Heart left ventricle (tissue), 16 donors: ENCODE measurements around the gene COX6A1. TPM values are rescaled to one million over a fixed set of nuclear protein-coding genes. Genes with fewer than 3 reads are reported as not detected.
A peak's percentile ranks its signal among the peaks of the same experiment; 100 is the strongest.

Experiments
- ATAC-seq, 4 donors: fragments of 200-7000 bp; cut with Tn5 transposase; one replicate each; pipeline ENCODE4 v1.9.1; 2020 to 2022; ENCODE audit warnings: moderate library complexity in 4 of 4, mild to moderate bottlenecking in 3 of 4, moderate number of reproducible peaks in 1 of 4
- DNase-seq, 5 donors: peaks; one replicate each; pipeline ENCODE4 v3.0.0-alpha.2; 2020
- H3K27ac ChIP-seq, 12 donors: fragments of 200-600 bp; sonication (generic) in 4 of 12; one replicate each; pipeline versions ENCODE4 v1.5.0 to v1.8.0; 2016 to 2022; ENCODE audit warnings: mild to moderate bottlenecking in 2 of 12
- H3K27me3 ChIP-seq, 9 donors: fragments of 200-600 bp; sonication (generic) in 2 of 9; one replicate each; pipeline versions ENCODE4 v1.5.1 to v1.8.0; 2016 to 2022; ENCODE audit warnings: mild to moderate bottlenecking in 3 of 9
- H3K36me3 ChIP-seq, 9 donors: fragments of 200-600 bp; sonication (generic) in 2 of 9; one replicate each; pipeline versions ENCODE4 v1.5.0 to v1.8.0; 2018 to 2022; ENCODE audit warnings: mild to moderate bottlenecking in 2 of 9
- H3K4me1 ChIP-seq, 12 donors: fragments of 200-600 bp; sonication (generic) in 4 of 12; one replicate each; pipeline versions ENCODE4 v1.5.0 to v1.8.0; 2016 to 2022; ENCODE audit warnings: mild to moderate bottlenecking in 3 of 12
- H3K4me3 ChIP-seq, 12 donors: fragments of 200-600 bp; sonication (generic) in 4 of 12; one replicate each; pipeline versions ENCODE4 v1.5.0 to v1.8.0; 2017 to 2022; ENCODE audit warnings: mild to moderate bottlenecking in 9 of 12, moderate library complexity in 4 of 12
- H3K9me3 ChIP-seq, 12 donors: fragments of 200-600 bp; sonication (generic) in 4 of 12; one replicate each; pipeline versions ENCODE4 v1.5.0 to v1.8.0; 2016 to 2022; ENCODE audit warnings: mild to moderate bottlenecking in 1 of 12
- POLR2A ChIP-seq, 2 donors: fragments of 450-650 bp; IDR thresholded peaks; one replicate each; pipeline ENCODE4 v1.6.1; 2017; ENCODE audit warnings: antibody characterized with exemption in 2 of 2, mild to moderate bottlenecking in 2 of 2, moderate library complexity in 2 of 2
- WGBS, 4 donors: extraction: QIAGEN DNeasy Blood & Tissue Kit in 2 of 4; methylation state at CpG; one replicate each; pipeline versions ENCODE4 v1.1.5 to v1.1.7; 2013 to 2018; 5-methylcytosine and 5-hydroxymethylcytosine counted together
- intact Hi-C, 10 donors: fragments of 100-400 bp; cut with DNase I; formaldehyde crosslinking; loops; one replicate each; pipeline versions ENCODE4 v1.11.1 to v1.14.2; 2022
- polyA plus RNA-seq, 2 donors: library from polyadenylated mRNA; stranded (reverse); fragments of 200-250 nt; gene quantifications; one replicate each; pipeline ENCODE4 v1.2.3, GENCODE V29; 2013
- total RNA-seq, 9 donors: library from RNA; depleted of rRNA in 2 of 9; stranded (reverse); fragments of >200 nt in 2 of 9; fragmentation: NEBNext Ultra II Directional in 3 of 9; extraction: Animal tissue kit (Norgen Biotek cat#: 25700) in 3 of 9; gene quantifications; one replicate each; pipeline versions ENCODE4 v1.1.0 to v1.2.4, GENCODE V29; 2016 to 2023
- TF ChIP-seq, protein P1 (sequence below), 12 donors: fragments of 200-600 bp; sonication (generic) in 4 of 12; IDR thresholded peaks; one replicate each; pipeline versions ENCODE4 v1.5.0 to v1.8.0; 2018 to 2022; ENCODE audit warnings: antibody characterized with exemption in 12 of 12, mild to moderate bottlenecking in 5 of 12
- donor health status: ischemic (EF 13 %, LVEDD 7.1; RV severe dilation, severe dysfunction).
- donor health status: healthy with polysubstance abuse.
- donor health status: DM: no; HTN: yes; CAD: no.
- donor health status: DM: no; HTN: no; CAD: no.
- donor health status: ischemic (EF 25% LVEDD 6.9; RV normal size, moderate dysfunction).
- donor health status: ischemic (EF 25% LVEDD 5.7; RV mildly dilated, moderate dysfunction).
- donor health status: healthy.
- donor health status: DM: yes; HTN: yes; CAD: no.
- donor health status: ischemic (EF 35%, LVEDD 5.7; RV mildly dilated, moderate dysfunction).
- donor health status: nonischemic (EF 11% LVEDD 7.7; RV severe dilation, severe dysfunction).
- donor health status: DM: yes; HTN: yes; CAD: no.
- donor health status: PGD.
- donor health status: ischemic (EF 29% LVEDD 5.4; RV normal size, mild dysfunction).
- donor health status: nonischemic (EF 23%, LVEDD 6.1; RV moderate dilation, normal function).

COX6A1 gene
- total and polyA plus RNA-seq, 11 donors, result 117 to 708 (median 186) TPM

DNA sequence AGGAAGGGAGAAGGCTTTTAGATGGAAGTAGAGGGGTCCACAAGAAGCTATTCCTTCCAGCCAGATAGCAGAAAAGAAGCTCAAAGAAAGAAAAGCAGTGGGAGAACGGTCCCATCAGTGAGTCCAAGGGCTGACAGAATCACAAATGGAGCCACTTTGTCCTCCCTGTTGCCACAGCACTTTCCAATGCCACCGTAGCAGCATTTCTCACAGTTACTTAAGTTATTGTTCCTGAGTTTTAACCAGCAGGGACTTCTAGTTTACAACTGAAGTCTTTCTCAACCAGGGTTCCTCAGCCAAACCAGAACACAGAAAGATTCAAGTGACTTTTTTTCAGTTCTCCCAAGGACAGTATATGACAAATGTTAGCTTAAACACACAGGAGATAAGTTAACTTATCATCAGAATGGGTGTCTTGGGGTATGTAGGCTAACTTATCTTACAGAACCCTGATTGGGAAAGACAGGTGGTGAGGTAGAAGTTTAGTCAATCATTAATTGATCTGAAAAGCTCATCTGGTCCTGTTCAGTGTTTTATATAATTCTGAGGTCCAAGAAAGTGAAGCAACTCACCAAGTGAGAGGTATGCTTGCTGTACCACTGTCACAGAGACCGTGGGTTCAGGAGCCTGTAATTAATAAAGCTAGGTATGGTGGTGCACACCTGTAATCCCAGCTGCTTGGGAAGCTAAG lies 15.3 kb downstream of the COX6A1 start:
- ATAC-seq, result no peak
- H3K36me3 ChIP-seq, result peaks cover 0 to 82% (median 60%) of the 10 kb centered on the region in 9 donors

DNA sequence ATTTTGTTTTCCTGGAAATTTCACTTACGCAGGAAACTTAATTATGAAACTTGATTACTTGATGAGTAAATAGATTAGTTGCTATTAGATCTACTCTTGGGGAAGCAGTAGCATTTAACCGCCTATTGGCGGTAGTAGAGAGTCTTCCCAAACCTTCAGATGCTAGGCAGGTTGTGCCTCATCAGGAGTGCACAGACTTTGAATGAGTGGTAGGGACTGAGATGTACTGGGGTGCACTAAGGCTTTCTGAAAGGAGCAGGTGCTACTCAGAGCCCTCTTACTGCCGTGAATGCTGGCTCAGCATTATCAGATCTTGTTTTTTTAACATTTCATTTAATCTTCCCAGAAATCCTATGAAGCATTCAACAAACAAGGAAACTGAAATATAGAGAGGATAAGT lies 16.1 kb downstream of the COX6A1 start:
- intact Hi-C loops, result no loop called here
- H3K4me3 ChIP-seq, result no peak overlapping the region
- ATAC-seq, result peak in 1 of 4 donors; percentile 36
- no peaks in the 10 kb centered on the region for H3K27me3 ChIP-seq
- peaks cover 0 to 89% (median 67%) of the 10 kb centered on the region in 9 donors for H3K36me3 ChIP-seq
- no peaks in the 10 kb centered on the region for H3K9me3 ChIP-seq
- 78 to 84% (median 79%) methylated on average over 4 of the region's 4 CpGs for WGBS, 4 donors
- TF ChIP-seq POLR2A (IDR thresholded peaks at IDR 0.05), result no peak
- TF ChIP-seq, protein P1, sequence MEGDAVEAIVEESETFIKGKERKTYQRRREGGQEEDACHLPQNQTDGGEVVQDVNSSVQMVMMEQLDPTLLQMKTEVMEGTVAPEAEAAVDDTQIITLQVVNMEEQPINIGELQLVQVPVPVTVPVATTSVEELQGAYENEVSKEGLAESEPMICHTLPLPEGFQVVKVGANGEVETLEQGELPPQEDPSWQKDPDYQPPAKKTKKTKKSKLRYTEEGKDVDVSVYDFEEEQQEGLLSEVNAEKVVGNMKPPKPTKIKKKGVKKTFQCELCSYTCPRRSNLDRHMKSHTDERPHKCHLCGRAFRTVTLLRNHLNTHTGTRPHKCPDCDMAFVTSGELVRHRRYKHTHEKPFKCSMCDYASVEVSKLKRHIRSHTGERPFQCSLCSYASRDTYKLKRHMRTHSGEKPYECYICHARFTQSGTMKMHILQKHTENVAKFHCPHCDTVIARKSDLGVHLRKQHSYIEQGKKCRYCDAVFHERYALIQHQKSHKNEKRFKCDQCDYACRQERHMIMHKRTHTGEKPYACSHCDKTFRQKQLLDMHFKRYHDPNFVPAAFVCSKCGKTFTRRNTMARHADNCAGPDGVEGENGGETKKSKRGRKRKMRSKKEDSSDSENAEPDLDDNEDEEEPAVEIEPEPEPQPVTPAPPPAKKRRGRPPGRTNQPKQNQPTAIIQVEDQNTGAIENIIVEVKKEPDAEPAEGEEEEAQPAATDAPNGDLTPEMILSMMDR (IDR thresholded peaks at IDR 0.05), result peak in 11 of 12 donors; percentile 23 to 71 (median 51)
- H3K4me1 ChIP-seq, result no peaks in the 10 kb centered on the region
- no peak overlapping the region for H3K27ac ChIP-seq
- DNase-seq, result no peak

More for the DNA sequence above, 15.3 kb downstream of the COX6A1 start:
- Histone ChIP-seq H3K27ac (no peak overlapping the region), H3K4me1 (no peaks in the 10 kb centered on the region), H3K9me3 (no peaks in the 10 kb centered on the region), H3K4me3 (no peak overlapping the region), H3K27me3 (no peaks in the 10 kb centered on the region)
- TF ChIP-seq, protein P1 (IDR thresholded peaks at IDR 0.05), result no peak
- no peak for TF ChIP-seq POLR2A (IDR thresholded peaks at IDR 0.05)
- 89 to 95% (median 94%) methylated on average over 3 of the region's 3 CpGs for WGBS, 4 donors
- intact Hi-C loops, result no loop called here
- DNase-seq, result no peak

DNA sequence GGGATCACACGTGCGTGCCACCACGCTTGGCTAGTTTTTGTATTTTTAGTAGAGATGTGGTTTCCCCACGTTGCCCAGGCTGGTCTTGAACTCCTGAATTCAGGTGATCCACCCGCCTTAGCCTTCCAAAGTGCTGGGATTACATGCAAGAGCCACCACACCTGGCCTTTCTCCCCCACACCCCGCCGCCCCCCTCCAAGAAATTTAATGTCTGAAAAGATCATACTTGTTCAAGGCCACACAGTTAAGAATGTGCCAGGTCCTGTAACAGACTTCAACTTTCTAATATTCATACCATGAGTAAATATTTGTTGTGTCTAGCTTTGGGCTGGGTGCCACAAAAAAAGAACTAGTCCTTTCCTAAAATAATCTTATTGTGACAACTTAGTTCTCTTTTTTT lies 17.4 kb downstream of the COX6A1 start:
- WGBS, 4 donors, result 89 to 99% (median 93%) methylated on average over 7 of the region's 7 CpGs
- peaks cover 0 to 93% (median 78%) of the 10 kb centered on the region in 9 donors for H3K36me3 ChIP-seq
- TF ChIP-seq POLR2A (IDR thresholded peaks at IDR 0.05), result no peak
- TF ChIP-seq, protein P1 (IDR thresholded peaks at IDR 0.05), result no peak
- DNase-seq (no peak), ATAC-seq (no peak)
- intact Hi-C loops, result no loop called here
- H3K4me1 ChIP-seq, result no peaks in the 10 kb centered on the region
- H3K27me3 ChIP-seq, result no peaks in the 10 kb centered on the region
- no peak overlapping the region for H3K4me3 ChIP-seq
- H3K9me3 ChIP-seq, result no peaks in the 10 kb centered on the region
- H3K27ac ChIP-seq, result no peak overlapping the region

DNA sequence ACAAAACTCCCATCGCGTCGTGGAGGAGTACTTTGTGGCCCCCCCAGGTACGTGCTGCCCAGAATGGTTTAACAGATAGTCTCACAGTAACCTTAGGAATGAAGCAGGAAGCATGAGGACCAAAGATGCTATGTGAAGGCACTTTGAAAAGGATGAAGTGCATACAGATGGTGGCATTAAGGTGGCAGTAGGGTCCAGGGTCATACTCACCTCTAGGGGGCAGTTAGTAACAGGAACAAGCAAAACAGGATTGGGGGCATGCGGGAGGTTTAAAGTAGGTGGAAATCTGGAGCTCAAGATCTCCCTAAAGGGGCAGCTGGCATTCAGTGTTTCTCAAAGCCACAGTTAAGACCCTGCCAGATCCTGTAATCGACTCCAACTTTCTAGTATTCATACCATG lies 19.2 kb downstream of the COX6A1 start:
- Histone ChIP-seq H3K4me1 (no peaks in the 10 kb centered on the region), H3K36me3 (peaks cover 0 to 96% (median 85%) of the 10 kb centered on the region in 9 donors), H3K4me3 (no peak overlapping the region), H3K27me3 (no peaks in the 10 kb centered on the region), H3K9me3 (no peaks in the 10 kb centered on the region), H3K27ac (no peak overlapping the region)
- TF ChIP-seq, protein P1 (IDR thresholded peaks at IDR 0.05), result peak in 3 of 12 donors; percentile 16 to 27 (median 26)
- no peak for TF ChIP-seq POLR2A (IDR thresholded peaks at IDR 0.05)
- ATAC-seq, result peak in 1 of 4 donors; percentile 20
- intact Hi-C loops, result no loop called here
- DNase-seq, result no peak
- WGBS, 4 donors, result 78 to 83% (median 81%) methylated on average over 6 of the region's 6 CpGs
